ENCODE data around the gene CCNK.

The CCNK gene

DNA sequence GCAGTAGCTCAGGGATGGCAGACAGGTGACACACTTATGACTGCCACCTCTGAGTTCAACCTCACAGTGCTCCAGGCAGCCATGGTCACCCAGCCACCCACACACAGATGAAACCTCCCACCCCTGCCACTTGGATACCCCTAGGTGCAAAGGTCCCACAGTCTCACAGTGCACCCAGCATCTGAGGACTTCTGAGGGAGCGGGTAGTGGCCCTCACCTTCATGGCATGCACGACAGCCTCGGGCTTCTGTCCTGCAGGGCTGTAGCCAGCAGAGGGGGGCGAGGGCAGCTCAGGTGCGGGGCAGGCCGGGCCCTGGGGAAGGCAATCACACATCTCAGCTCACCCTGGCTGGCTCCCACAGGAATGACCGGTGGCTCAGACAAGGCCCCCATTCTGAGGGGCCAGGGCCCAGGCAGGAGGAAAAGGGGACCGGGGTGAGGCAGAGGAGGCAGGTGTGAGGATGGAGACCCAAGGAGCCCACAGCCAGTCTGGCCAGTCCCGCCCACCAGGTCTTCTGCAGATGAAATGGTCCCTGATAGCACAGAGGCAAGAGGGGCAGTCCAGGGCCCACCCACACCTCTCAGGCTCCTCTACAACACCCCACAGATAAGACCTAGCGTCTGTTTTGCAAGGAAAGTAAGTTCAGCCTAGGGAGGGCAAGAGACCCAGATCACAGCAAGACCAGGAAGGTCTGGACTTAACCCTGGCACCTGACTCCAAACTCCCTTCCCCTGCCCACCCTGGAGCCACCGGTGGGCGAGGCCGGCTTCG, 35.8 kb downstream of the CCNK start:
- no peak for TF ChIP-seq GLIS3 (CRISPR knock-in tag; IDR thresholded peaks at IDR 0.05)
- TF ChIP-seq, protein P1, sequence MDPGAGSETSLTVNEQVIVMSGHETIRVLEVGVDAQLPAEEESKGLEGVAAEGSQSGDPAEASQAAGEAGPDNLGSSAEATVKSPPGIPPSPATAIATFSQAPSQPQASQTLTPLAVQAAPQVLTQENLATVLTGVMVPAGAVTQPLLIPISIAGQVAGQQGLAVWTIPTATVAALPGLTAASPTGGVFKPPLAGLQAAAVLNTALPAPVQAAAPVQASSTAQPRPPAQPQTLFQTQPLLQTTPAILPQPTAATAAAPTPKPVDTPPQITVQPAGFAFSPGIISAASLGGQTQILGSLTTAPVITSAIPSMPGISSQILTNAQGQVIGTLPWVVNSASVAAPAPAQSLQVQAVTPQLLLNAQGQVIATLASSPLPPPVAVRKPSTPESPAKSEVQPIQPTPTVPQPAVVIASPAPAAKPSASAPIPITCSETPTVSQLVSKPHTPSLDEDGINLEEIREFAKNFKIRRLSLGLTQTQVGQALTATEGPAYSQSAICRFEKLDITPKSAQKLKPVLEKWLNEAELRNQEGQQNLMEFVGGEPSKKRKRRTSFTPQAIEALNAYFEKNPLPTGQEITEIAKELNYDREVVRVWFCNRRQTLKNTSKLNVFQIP (CRISPR knock-in tag; IDR thresholded peaks at IDR 0.05; ENCODE audit: borderline replicate concordance, low read depth), result no peak
- no peak for TF ChIP-seq ZNF565 (CRISPR knock-in tag; conservative IDR thresholded peaks at IDR 0.05; ENCODE audit: low read depth)
- no peak for TF ChIP-seq OSR1 (CRISPR knock-in tag; IDR thresholded peaks at IDR 0.05)
- TF ChIP-seq CSRNP3 (CRISPR knock-in tag; IDR thresholded peaks at IDR 0.05), result no peak
- no peak for TF ChIP-seq ZFP3 (CRISPR knock-in tag; IDR thresholded peaks at IDR 0.05)
- TF ChIP-seq SNAI2 (CRISPR knock-in tag; IDR thresholded peaks at IDR 0.05), result no peak
- no peak for TF ChIP-seq RARB (CRISPR knock-in tag; IDR thresholded peaks at IDR 0.05)
- no peak for TF ChIP-seq ZNF8 (CRISPR knock-in tag; IDR thresholded peaks at IDR 0.05)
- no peak for TF ChIP-seq ESRRG (CRISPR knock-in tag; IDR thresholded peaks at IDR 0.05)
- TF ChIP-seq ZC3H10 (CRISPR knock-in tag; IDR thresholded peaks at IDR 0.05), result no peak
- no peak for TF ChIP-seq PPARA (CRISPR knock-in tag; IDR thresholded peaks at IDR 0.05; ENCODE audit: borderline replicate concordance)
- TF ChIP-seq ZFP30 (CRISPR knock-in tag; IDR thresholded peaks at IDR 0.05), result no peak
- no peak for TF ChIP-seq BACH2 (CRISPR knock-in tag; IDR thresholded peaks at IDR 0.05; ENCODE audit: borderline replicate concordance)
- TF ChIP-seq, protein P2, sequence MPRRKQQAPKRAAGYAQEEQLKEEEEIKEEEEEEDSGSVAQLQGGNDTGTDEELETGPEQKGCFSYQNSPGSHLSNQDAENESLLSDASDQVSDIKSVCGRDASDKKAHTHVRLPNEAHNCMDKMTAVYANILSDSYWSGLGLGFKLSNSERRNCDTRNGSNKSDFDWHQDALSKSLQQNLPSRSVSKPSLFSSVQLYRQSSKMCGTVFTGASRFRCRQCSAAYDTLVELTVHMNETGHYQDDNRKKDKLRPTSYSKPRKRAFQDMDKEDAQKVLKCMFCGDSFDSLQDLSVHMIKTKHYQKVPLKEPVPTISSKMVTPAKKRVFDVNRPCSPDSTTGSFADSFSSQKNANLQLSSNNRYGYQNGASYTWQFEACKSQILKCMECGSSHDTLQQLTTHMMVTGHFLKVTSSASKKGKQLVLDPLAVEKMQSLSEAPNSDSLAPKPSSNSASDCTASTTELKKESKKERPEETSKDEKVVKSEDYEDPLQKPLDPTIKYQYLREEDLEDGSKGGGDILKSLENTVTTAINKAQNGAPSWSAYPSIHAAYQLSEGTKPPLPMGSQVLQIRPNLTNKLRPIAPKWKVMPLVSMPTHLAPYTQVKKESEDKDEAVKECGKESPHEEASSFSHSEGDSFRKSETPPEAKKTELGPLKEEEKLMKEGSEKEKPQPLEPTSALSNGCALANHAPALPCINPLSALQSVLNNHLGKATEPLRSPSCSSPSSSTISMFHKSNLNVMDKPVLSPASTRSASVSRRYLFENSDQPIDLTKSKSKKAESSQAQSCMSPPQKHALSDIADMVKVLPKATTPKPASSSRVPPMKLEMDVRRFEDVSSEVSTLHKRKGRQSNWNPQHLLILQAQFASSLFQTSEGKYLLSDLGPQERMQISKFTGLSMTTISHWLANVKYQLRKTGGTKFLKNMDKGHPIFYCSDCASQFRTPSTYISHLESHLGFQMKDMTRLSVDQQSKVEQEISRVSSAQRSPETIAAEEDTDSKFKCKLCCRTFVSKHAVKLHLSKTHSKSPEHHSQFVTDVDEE (CRISPR knock-in tag; IDR thresholded peaks at IDR 0.05), result no peak
- no peak for TF ChIP-seq ISL1 (CRISPR knock-in tag; IDR thresholded peaks at IDR 0.05)
- TF ChIP-seq TCF4 (CRISPR knock-in tag; IDR thresholded peaks at IDR 0.05; ENCODE audit: borderline replicate concordance), result no peak
- no peak for TF ChIP-seq CSDC2 (CRISPR knock-in tag; IDR thresholded peaks at IDR 0.05)
- no peak for ATAC-seq

DNA sequence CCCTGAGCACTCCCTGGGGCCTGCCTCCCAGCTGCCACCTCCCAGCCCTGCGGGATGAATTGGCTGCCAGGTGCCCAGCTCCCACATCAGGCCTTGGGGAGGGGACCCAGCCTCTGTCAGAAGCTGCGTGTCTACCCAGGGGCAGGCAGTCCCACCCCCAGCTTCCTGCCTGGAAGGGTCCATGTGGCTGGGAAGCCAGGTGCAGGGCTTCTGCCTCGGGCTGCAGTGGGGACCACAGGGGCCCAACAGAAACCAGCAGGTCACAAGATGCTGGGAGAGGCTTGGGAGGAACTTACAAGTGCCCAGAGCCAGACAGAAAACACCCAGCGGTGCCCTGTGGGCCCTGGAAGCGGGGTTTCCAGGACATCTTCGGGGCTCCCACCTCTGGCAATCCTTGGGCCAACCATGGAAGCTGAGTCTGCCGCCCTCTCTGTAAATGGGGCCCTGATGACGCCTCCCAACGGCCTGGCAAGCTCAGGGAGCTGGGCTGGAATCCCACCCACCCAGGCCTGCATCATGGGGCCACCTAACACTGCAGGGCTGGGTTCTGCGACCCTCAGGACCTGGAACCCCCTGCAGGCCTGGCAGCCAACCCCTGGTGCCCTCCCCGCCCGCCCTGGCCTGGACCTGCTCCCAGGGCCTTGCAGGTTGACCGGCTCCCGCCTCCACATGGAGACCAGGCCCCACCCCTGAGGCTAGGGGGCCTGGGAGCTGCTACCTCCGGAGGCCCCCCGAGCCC, 36.6 kb downstream of the CCNK start:
- TF ChIP-seq ZFP3 (CRISPR knock-in tag; IDR thresholded peaks at IDR 0.05), result no peak
- no peak for TF ChIP-seq SNAI2 (CRISPR knock-in tag; IDR thresholded peaks at IDR 0.05)
- TF ChIP-seq ESRRG (CRISPR knock-in tag; IDR thresholded peaks at IDR 0.05), result no peak
- TF ChIP-seq ZNF8 (CRISPR knock-in tag; IDR thresholded peaks at IDR 0.05), result no peak
- TF ChIP-seq CREB5 (CRISPR knock-in tag; IDR thresholded peaks at IDR 0.05; ENCODE audit: low read depth), result no peak
- no peak for TF ChIP-seq RARB (CRISPR knock-in tag; IDR thresholded peaks at IDR 0.05)
- TF ChIP-seq, protein P1 (CRISPR knock-in tag; IDR thresholded peaks at IDR 0.05; ENCODE audit: borderline replicate concordance, low read depth), result no peak
- TF ChIP-seq CSDC2 (CRISPR knock-in tag; IDR thresholded peaks at IDR 0.05), result no peak
- no peak for TF ChIP-seq OSR1 (CRISPR knock-in tag; IDR thresholded peaks at IDR 0.05)
- TF ChIP-seq GLIS3 (CRISPR knock-in tag; IDR thresholded peaks at IDR 0.05), result no peak
- TF ChIP-seq, protein P2 (CRISPR knock-in tag; IDR thresholded peaks at IDR 0.05), result no peak
- TF ChIP-seq ISL1 (CRISPR knock-in tag; IDR thresholded peaks at IDR 0.05), result no peak
- TF ChIP-seq PPARA (CRISPR knock-in tag; IDR thresholded peaks at IDR 0.05; ENCODE audit: borderline replicate concordance), result no peak
- TF ChIP-seq ARNTL (CRISPR knock-in tag; IDR thresholded peaks at IDR 0.05; ENCODE audit: borderline replicate concordance, low read depth), result no peak
- TF ChIP-seq ZC3H10 (CRISPR knock-in tag; IDR thresholded peaks at IDR 0.05), result no peak
- TF ChIP-seq ZNF70 (CRISPR knock-in tag; IDR thresholded peaks at IDR 0.05), result no peak
- no peak for TF ChIP-seq TCF4 (CRISPR knock-in tag; IDR thresholded peaks at IDR 0.05; ENCODE audit: borderline replicate concordance)
- ATAC-seq, result no peak

Measured in SK-N-SH treated with all-trans-retinoic acid at 6 μM for 48 hours (cell line).